Fibroblast of upper back skin (primary cell): ENCODE data around the gene RXFP3.
"Not testable (repeated sequence)": the region's sequence is repeated elsewhere in the genome, so short reads cannot be mapped to it uniquely, and the experiment has no call there.

Source experiments
- DNase-seq: peaks from one replicate; pipeline ENCODE4 v3.0.0-alpha.2; 2013

The RXFP3 gene

DNA sequence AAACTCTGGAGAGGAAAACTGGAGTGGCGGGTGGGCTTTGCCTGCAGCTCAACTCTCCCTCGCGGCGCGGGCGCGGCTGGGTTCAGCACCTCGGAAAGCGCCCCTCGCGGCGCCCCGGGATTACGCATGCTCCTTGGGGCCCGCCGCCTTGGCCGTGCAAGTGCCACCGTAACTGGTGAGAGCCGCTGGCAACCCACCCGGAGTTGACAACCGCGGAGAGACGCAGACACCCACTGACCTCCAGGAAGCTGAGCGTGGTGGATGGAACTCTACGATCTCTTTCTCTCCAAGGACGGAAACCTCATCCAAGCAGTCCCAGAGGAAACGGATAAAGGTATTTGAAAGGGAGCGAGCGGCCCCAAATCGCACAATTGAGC lies 194 bp upstream of the RXFP3 start:
- peak; percentile 50 for DNase-seq

DNA sequence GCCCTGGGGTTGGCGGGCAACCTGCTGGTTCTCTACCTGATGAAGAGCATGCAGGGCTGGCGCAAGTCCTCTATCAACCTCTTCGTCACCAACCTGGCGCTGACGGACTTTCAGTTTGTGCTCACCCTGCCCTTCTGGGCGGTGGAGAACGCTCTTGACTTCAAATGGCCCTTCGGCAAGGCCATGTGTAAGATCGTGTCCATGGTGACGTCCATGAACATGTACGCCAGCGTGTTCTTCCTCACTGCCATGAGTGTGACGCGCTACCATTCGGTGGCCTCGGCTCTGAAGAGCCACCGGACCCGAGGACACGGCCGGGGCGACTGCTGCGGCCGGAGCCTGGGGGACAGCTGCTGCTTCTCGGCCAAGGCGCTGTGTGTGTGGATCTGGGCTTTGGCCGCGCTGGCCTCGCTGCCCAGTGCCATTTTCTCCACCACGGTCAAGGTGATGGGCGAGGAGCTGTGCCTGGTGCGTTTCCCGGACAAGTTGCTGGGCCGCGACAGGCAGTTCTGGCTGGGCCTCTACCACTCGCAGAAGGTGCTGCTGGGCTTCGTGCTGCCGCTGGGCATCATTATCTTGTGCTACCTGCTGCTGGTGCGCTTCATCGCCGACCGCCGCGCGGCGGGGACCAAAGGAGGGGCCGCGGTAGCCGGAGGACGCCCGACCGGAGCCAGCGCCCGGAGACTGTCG lies 976 bp downstream of the RXFP3 start:
- DNase-seq: no peak

DNA sequence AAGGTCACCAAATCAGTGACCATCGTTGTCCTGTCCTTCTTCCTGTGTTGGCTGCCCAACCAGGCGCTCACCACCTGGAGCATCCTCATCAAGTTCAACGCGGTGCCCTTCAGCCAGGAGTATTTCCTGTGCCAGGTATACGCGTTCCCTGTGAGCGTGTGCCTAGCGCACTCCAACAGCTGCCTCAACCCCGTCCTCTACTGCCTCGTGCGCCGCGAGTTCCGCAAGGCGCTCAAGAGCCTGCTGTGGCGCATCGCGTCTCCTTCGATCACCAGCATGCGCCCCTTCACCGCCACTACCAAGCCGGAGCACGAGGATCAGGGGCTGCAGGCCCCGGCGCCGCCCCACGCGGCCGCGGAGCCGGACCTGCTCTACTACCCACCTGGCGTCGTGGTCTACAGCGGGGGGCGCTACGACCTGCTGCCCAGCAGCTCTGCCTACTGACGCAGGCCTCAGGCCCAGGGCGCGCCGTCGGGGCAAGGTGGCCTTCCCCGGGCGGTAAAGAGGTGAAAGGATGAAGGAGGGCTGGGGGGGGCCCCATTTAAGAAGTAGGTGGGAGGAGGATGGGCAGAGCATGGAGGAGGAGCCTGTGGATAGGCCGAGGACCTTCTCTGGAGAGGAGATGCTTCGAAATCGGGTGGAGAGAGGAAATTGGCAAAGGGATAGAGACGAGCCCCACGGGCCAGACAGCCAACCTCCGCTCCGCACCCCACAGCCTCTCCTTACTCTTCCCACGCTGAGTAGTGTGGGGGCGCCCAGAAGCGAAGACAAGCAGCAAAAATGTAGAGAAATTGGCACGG lies 1.7 kb downstream of the RXFP3 start:
- no peak for DNase-seq

DNA sequence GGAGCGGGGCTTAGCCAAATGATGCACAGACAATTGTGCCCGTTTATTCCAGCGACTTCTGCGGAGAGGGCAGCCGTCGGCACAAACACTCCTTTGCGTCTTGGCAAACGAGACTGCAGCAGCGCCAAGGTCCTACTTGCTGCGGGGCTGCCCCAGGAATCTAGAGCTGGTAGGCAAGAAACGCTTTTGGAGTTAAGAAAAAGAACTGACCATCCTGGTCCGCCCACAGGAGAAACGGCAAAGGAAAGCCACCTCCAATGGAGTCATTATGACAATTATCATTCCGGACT lies 2.3 kb downstream of the RXFP3 start:
- DNase-seq: no peak

DNA sequence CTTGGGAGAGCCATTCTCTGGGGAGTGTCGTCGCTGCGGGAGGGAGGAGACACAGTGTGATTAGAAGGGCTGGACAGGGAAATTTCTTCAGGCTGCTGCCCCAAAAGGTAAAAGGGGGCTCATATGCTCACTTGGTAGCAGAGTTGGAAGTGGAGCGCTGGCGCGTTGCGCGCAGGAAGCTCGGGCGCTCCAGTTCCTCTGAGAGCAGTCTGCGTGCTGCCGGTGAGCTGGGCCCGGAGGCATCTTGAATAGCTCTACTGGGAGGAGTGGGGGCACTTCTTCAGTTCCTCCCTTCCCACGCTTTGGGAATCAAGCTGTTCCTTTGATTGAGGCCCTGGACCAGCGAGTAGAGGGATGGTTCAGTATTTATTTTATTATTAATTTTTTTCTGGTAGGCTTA lies 2.7 kb downstream of the RXFP3 start:
- no peak for DNase-seq

DNA sequence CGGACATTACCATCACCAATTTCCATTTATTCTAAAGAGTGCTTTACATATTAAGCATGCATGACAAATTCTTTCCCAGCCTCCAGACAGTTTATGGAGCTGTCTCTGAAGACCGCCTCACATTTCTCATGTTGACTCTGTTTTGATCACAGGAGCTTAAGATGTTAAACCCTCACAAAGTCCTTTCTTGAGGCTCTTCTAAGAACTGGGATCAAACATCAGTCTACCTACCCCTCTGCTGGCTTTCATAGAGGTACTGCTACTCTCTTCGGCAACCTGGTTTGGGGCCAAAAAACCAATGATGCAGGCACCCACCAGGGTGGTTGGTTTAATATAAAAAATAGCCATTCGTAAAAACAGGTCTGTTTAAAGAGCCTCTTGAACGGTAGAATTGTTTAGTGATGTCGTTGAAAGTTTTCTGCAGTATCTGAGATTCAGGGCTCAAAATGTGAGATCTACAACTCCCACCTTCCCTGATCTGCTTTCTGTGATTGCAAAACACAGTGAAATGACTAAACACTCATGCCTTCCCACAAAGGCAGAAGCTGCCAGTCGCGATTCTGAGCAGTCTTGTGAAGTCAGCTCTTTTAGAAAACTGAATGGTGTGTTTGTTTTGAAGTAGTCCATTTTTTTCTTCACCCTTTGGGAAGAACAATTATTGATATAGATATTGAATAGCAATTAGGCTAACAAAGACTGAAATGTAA lies 3.5 kb downstream of the RXFP3 start:
- DNase-seq: peak; percentile 38

DNA sequence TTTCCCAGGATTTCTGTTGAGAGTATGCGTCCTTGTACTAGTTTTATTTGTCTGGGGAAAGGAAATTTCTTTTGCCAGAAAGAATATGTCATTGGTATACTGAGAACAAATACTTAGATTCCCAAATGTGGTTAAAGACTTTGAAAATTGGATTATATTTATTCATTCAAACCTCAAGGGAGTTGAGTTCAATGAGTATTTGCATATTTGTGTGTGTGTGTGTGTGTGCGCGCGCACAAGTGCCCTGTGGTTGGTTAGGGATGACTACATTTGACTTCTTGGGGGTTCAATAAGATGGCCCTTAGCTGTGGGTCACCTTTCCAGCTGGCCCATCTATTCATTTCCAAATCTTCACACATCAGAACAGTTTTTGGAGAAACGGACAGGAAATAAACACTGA lies 4.9 kb downstream of the RXFP3 start:
- DNase-seq: peak; percentile 10

DNA sequence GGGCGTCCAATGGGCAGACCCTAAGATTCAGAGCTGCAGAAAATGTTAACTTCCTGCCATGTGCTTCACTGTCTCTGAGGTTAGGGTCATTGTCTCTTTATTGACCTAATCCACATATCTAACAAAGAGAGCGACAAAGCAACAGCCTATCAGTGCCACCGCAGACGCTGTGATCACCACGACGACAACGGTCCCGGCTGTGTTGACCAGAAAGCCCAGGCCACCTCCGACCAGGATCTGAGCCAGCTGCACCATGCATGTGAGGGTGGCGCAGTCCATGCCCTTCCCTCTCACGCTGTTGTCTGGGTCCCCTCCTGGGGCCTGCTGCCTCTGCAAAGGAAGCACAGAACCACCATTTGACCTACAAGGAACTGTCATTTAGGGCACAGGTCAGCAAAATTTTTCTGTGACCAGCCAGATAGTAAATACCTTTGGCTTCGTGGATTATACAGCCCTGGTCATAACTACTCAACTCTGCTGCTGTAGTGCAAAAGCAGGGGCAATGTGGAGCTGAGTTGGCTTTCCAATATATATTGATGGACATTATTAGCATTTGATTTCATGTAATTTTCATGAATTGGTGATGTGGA lies 8.5 kb downstream of the RXFP3 start:
- no peak for DNase-seq

DNA sequence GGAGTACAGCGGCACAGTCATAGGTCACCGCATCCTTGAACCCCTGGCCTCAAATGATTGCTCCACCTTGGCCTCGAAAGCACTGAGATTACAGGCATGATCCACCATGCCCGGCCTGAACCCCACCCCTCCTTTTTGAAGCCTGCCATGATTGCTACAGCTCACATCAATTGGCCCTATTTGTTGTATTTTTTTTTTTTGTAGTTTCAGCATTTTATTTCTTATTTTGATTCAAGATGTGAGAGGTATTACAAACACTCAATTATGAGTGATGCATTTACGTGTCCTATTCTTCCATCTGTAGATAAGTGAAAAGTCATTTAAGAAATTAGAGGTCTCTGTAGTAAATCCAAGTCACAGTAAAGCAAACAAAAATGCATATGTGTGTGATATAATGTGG lies 16.0 kb downstream of the RXFP3 start:
- DNase-seq: not testable (repeated sequence)

DNA sequence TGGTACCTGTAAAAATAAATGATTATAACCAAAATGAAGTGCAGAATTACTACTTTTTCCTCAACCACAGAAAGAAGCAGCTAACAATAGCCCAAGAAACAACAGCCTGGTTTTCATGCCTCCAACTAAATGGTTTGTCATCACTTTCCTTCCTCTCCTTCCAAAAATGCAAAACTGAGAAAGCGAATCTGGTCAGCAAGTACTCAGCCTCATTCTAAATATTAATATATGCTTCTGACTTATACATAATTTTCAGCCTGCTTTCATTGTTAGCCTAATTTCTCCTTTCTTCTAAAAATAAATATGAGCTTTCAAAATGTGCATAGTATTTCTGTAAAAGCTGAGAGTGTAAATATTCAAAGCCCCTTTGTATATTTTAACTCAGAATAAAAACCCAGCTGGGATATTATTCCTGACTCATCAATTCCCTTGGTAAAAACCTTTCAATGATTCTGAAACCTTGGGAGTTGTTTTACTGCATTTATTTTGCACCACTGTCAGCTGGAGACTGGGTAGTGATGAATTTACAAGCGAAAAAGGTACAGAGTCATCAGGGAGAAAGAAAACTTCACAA lies 21.5 kb downstream of the RXFP3 start:
- no peak for DNase-seq

DNA sequence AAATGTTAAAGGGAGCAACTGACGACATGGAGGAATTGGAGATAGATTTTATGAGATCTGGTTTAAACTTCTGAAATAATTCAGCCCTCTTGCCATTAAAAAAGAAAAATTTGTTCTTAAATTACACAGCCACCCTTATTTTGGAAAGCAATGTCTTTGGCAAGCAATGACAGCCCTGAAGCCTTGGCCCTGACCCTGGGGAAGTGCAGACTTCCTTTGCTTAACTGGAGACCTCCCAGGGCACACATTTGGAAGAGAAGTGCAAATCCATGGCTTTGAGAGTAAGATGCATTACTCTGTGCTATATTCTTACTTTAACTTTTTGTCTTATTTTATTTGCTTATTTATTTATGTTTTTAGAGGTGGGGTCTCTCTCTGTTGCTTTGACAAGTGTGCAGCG lies 22.0 kb downstream of the RXFP3 start:
- DNase-seq: no peak

DNA sequence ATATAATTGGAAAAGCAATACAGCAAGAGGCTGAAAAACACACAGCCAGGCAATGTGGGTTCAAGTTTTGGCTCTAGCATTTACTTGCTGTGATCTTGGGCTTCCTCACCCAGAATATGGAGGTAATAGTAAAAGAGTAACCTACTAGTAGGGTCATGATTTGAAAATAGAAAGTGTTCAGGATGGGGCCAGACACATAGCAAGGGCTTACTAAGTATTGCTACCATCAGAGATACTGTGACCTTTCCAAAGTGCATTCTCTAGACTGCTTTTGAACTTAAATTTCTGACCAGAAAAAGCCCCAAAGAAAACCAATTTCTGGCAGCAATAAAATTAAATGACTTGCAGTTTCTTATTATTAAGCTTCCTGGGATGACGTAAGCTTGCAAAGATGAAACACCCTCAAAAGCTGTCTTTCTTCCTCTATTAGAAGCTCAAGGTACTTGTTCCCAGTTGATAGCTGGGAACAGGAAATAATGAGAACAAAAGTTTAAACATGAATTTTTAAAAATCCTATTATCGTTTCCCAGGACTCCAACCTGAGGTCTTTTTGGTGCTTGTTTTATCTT lies 28.0 kb downstream of the RXFP3 start:
- DNase-seq: peak; percentile 10

DNA sequence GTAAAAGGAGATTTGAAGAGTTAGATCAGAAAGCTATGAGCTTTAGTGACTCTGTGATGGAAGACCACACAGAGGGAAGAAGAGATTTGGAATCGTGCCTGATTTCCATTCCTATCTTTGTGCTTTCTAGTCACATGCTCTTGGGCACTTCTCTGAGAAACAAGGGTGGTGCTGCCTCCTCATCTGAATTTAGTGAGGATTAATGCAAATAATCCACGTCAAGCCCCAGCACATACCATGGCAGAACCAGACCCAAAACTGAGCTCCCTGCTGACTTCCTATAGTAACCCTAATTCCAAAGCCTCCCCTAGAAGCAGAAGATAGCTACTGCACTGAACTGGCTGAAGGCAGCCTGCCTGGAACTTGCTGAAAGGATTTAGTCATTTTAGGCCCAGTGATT lies 30.6 kb downstream of the RXFP3 start:
- no peak for DNase-seq

DNA sequence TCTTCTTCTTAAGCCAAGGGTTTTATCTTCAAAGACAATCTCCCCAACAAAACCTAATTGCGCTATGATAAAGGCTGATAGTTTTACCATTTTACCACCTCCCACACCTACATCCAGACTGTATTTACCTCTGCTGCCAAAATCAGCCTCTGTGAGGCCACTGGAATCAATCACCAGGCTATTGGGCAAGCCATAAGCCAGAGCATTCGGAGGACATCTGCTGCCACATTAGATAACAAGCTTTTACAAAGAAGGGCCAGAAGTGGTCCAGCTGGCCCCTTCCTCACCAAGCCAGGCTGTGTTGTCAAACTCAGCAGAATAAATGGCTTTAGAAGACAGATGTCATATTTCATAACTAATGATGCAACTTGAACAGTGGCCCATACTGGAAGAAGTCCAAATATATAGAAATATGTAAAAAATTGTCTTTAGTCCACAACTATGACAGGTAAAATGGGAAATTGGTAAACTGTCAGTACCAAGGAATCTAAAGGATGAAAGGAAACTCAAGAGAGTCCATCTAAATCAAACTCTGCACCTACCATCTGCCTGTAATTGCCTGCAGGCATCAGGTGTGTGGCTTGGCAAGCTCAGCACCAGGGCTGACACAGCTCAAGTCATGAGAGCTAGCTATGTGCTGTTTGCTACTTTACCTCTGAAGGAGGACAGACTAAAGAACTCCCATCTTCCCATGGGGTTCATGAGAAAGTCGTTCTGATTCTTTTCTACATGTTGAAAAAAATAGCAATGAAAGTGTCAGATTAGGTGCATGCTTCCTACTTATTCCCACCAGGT lies 32.2 kb downstream of the RXFP3 start:
- peak; percentile 27 for DNase-seq

DNA sequence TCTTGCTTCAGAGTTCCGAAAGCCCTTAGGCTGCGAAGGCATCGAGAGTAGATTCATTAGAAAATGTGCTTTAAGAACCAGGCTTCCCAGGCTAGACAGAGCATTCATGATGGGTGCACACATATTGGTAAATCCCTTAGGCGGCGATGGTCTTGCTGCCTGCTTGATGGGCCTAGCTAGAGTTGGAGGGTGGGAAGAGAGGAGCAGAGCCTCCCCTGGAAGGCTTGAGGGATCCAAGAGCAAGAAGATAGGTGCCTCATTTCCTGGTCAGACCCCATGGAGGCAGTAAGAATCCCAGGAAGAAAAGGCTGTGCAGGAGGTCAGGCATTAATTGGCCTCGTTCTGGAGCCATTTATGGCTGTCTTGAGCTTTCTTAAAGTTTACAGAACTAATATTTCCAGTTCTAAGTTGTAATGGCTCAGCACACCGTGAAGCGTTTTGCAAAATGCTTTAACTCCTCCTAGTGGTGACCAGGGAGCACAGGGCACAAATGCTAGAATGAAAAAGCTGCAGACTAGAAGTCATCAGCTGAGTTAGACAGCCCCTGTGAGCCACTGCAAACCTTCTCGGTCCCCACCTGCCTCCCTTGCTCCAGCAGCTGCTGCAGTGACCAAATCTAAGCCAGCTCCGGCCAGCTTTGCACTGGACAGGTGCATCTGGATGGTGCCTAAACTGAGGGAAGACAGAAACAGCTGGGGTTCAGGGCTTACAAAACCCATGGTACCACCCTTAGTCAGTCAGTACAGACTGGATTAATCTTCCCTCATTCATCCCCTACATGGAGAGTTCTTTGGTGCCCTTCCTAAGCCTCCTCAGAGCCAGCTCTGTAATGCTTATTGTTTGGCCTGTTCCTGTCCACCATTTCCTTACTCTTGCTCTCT lies 33.6 kb downstream of the RXFP3 start:
- DNase-seq: peak; percentile 67

DNA sequence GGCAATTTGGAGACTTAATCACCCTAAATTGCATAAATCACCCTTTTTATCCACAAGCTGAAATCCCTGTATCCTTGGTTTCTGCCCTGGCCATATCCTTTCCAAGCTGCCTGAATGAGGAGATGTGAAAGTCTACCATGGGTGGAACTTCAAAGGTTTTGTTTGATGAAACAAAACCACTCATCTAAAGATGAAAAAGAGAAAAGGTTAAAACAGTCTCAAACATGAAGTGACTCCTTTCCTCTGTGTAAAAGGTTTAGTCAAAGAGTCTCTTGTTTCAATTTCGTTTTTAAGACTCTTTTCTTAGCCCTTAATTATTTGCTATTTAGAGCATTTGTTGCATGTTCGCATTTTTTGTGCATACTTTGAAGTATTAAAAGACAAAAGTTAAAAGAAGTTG lies 37.1 kb downstream of the RXFP3 start:
- DNase-seq: no peak

DNA sequence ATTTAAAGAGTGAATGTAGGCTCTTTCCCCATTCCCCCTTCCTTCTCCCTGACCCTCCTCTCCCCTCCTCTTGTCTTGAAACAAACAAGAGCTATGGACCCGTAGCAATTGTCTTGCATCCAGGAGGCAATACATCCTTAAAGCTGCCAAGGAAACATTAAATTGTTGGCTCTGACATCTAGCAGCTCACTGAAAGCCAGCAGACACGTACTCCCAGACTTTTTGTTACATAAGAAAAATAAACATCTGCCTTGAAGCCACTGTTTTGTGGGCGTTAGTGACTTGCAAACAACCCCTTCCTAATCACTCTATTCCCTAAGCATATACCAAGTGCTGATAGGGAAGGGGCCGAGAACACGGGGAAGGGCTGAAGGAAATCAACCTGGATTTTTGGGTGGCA lies 39.7 kb downstream of the RXFP3 start:
- no peak for DNase-seq

DNA sequence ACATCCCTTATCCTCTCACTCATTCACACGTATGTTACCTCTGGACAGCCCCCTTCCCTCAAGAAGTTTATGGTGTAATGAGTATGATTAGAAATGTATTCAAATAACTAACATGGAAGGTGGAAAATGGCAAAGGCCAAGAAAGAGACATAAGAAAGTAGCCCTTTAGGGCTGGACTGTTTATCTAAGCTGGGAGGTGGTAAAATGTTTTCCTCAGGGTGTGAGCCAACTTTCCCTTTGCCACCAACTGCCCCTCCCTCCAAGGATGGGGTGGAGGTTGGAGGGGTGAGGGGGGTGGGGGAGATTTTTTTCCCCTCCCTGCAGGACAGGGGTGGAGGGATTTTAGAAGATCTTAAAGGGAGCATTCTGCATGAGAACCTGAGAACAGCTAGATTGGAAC lies 40.1 kb downstream of the RXFP3 start:
- DNase-seq: no peak

DNA sequence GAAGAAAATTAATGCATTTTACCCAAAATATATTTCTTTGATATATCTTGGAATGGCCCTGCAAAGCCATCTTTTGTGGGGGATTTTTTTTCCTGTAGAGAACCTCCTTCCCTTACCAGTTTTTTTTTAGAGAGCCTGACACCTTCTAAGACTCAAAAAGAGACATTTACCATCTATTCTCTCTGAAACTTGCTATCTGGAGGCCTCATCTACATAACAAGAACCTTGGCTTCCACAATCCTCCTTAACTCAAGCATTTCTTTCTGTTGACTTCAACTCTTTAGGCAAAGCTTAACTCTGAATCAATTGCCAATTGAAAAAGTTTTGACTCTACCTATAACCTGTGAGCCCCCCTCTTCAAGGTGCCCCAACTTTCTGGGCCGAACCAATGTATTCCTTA lies 42.1 kb downstream of the RXFP3 start:
- no peak for DNase-seq

DNA sequence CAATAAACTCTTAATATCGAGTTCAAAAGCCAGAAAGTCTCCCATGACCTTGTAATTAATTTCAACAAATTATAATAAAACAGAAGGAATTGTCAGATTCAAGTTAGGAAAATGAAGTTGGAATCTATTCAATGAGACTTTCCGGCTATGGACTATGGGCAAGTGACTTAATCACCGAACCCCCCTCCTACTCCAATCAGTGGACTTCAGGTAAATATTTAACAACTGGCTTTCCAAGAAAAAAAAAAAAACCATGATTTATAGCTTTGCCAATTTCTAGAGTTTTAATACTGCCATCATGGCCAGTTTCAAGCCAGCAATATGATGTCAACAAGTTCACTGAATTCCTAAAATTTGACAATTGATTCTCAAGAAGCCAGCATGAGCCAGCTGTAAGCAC lies 43.8 kb downstream of the RXFP3 start:
- no peak for DNase-seq
